DMS 273 treated with DMSO at 0.1 percent for 48 hours (cell line): ENCODE measurements around the gene ZDHHC7.

Experiments
- DNase-seq: peaks from one replicate; lab custom pipeline; 2025; lab: John Stamatoyannopoulos, UW

ZDHHC7 gene

DNA sequence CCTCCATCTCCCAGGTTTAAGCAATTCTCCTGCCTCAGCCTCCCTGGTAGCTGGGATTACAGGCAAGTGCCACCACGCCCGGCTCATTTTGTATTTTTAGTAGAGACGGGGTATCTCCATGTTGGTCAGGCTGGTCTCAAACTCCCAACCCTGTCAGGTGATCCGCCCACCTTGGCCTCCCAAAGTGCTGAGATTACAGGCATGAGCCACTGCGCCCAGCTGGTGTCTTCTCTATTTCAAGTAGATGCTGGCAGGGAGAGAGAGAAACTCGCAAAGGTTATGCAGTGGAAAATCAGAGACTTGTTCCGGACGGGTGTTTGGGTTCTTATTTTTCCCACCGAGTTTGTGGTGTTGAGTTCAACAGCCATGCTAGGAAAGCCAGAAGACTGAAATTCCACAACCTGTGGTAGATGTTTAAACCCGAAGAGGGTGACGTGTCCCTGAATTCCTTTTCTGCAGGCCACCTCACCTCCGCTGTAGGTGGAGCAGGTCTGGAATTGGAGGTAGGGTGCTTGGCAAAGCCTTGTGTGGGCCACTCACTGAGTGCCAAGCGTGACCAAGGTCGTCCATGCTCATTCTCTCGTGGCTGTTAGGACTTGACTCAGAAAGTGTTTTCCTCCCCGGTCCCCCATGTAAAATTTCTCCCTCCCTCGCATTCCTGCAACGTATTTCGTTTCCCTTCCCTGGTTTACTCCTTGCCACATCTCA lies 7.3 kb upstream of the ZDHHC7 start:
- no peak for DNase-seq

DNA sequence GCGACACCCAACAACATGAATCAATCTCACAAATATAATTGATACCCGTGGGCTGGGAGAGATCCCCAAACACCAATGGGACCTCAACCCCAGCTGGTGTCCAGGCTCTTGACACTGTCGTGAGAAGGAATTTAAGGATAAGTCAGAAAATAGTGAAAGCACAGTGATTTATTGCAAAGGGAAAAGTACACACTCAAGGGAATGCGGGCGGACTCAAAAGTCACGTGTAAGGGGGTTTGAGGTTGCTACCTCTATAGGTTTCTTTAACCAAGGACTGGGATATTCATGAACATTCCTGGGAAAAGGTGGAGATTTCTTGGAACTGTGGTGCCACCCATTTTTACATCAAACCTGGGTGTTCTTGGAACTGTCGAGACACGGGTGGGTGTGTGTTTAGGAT lies 6.3 kb upstream of the ZDHHC7 start:
- DNase-seq = no peak

DNA sequence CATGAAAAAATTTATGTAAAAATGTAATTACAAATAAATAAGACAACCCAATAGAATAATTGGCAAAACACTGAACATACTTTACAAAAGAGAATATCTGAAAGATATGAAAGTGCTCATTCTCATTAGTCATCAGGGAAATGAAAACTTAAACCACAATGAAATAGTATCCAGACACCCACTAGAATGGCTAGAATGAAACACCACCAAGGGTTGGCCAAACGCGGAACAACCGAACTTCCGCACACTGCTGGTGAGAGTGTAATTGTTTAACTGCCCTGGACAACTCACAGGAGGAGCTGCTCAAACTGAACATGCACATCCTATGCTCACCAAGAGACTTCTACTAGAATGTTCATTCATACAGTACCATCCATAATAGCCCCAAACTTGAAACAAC lies 5.8 kb upstream of the ZDHHC7 start:
- DNase-seq = no peak

DNA sequence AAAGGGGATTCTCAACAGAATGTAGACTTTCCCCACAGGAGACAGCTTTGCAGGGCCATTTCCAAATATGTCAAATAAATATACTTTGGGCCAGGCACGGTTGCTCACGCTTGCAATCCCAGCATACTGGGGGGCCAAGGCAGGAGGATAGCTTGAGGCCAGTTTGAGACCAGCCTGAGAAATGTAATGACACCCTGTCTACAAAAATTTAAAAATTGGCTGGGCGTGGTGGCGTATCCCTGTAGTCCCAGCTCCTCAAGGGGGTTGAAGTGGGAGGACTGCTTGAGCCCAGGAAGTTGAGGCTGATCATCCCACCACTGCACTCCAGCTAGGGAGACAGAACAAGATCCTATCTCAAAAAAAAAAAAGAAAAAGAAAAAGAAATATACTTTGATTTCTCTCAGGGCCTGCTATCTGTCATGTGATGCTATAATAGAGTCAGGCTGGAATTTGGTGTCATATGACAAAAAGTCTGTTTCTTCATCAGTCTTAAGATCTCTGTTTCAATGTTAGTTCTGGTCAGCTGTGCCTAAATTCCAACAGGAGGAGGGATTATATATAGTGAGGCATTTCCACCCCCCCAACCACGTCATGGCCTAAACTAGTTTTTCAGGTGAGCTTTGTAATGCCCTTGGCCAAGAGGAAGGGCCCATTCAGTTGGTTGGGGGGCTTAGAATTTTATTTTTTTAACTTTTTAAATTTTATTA lies 4.3 kb upstream of the ZDHHC7 start:
- DNase-seq = no peak

DNA sequence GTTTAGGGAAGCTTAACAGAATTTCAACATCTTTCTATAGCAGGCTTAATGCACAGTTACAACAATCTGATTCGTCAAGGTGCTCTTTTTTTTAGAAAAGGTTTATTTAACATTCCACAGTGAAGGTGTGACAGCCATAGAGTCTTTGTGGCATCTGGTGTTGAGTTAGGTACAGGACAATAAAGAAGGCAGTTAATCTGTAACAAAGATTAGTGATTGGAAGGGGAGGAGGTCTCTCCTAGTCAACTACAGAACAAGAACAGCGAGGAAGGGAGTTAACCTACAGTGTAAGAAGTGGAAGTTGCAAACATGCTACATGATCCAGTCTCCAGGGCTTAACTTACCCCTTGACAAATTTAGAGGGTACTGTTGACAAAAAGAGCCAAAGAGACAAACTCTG lies 3.0 kb upstream of the ZDHHC7 start:
- DNase-seq = no peak

DNA sequence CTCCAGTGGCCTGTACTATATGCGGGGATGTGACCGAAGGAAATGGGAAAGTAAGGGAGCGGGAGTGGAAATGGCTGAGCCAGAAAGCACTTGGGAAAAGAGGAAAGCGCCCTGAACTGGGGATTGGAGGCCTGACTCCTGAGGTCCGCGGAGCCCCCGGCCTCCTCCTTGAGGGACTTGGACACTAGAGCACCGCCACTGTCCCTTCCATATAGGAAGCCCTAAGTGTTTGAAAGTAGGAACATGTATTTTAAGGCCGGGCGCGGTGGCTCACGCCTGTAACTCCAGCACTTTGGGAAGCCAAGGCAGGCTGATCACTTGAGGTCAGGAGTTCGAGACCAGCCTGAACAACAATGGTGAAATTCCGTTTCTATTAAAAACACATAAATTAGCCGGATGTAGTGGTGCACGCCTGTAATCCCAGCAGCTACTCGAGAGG lies 530 bp upstream of the ZDHHC7 start:
- no peak for DNase-seq

DNA sequence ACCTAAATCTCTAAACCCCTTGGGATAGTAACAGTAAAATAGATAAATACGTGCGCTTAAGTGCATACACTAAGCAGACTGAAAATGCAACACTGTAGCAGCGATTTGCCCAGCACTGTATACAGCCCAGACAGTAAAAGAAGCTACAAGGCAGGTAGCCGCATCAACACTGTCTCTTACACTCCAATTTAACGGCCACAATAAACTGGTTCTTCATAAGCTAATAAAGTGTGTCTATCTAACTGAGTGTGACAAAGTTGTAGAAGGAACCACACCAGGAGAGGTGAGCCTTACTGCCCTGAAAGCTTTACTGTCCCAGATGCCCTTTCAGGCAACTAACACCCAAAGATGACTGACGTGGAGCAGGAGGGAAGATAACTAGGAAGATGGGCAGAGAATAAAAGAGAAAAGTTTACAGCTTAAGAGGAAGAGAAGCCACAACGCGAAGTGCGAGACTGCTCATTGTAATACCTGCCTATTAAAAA lies 847 bp downstream of the ZDHHC7 start:
- no peak for DNase-seq

DNA sequence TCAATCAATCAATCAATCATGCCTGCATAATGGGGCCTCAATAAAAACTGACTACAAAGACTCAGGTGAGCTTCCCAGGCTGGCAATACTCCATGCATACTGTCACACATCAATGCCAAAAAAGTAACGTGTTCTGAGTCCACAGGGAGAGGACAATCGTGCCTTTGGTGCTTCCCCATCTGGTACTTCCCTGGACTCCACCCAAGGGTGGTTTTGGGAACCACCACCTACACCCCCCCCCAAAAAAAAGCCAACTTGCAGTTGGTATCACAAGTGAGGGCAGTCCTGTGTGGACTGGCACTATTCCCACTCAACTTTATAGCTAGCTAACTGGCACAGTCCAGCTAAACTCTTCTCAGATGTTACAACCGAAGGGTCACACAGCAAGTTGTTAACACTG lies 3.1 kb downstream of the ZDHHC7 start:
- DNase-seq = no peak

DNA sequence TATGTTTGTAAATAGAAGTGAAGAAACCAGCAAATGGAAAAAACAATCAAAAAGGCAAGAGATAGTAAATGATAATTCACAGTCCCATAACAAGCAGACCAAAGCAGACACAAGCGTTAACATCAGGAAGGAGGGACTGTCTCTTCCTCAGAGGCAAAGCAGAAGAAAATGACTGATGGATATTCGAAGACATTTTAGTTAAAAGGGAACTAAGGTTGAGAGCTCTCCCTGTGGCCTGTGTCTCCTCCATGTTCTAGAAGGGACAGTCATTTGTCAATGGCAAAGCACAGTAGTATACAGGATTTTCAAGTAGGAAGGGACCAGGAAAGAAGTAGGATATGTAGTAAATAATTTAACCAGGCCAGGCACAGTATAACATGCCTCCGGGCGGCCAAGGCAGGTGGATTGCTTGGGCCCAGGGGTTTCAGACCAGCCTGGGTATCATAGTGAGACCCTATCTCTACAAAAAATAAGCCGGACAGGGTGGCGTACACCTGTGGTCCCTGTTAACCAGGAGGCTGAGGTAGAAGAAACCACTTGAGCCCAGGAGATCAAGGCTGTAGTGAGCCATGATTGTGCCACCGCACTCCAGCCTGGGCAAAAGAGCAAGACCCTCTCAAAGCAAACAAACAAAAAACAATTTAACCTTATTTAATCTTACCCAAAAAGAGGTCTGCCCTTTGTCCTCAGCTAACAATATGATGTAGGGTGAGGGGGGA lies 3.7 kb downstream of the ZDHHC7 start:
- DNase-seq = no peak

DNA sequence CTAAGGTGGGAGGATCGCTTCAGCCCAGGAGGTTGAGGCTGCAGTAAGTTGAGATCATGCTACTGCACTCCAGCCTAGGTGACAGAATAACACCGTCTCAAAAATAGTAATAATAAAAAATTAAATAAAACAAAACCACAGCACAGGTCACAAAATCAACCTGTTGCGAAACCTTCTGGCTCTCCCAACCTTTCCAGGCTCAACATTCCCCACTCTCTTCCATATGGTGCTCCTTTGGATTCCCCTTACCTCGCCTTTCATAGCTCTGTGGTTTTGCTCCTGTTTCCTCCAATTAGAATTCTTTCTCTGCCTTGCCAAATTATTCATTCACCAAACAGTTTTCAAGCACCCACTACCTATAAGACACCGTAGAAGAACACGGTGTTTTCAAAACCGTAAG lies 4.7 kb downstream of the ZDHHC7 start:
- DNase-seq = no peak

DNA sequence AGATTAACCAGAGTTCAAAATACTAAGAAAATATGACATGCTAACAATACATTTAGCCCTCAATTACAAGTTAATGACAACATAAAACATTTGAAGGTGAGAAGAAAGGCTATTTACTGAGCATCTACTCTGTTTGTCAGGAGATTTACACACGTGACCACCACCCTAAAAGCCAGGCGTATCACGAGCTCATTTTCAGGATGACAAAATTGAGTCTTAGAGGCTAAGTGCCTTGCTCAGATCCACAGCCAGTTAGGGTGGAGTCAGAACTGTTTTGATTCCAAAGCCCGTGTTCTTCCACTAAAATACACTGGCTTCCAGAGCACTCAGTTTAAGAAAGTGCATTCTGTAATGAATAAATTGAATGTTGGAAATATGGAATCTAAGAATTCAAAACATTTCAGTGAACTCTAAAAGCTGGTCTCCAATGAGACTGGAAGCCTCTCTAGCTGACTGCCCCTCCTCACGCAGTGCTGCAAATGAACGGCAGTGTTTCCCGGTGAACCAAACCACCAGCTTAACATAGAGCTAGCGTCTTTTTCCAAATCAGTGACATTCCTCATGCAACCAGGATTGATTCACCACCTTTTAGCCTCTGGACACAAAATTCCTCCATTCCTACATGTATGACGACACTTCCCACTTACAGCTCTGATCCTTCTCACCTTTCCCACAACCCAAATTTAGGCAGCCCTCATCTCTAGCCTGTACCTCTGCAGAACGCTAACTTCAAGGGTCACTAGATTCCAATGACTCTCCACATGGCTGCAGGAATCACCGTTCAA lies 5.9 kb downstream of the ZDHHC7 start:
- DNase-seq = no peak

DNA sequence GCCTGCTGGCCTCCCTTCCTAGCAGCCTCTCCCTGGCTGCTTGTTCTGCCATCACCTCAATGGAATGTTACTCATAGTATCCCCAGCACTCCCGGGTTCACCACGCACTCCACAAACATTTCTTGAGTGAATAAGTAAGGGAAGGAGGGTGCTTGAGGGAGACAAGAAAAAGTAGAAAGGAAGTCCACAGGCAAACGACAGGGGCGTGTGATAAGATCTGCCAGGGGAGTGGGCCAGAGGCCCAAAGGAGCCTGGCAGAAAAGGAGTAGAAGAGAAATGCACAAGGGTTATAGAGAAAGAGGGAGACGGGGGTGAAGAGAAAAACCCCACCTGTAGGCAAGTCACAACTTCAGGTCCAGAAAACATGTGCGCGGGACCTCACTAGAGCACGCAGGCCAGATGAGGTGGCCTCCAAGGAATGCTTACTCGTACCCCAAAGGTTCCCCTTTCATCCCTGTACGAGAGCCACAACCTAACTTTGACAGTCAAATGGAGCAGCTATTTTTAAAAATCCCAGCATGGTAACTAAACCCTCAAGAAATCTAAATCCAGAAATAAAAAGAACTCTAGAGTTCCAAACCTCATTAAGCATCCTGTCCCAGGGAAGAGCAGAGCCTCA lies 6.6 kb downstream of the ZDHHC7 start:
- no peak for DNase-seq

DNA sequence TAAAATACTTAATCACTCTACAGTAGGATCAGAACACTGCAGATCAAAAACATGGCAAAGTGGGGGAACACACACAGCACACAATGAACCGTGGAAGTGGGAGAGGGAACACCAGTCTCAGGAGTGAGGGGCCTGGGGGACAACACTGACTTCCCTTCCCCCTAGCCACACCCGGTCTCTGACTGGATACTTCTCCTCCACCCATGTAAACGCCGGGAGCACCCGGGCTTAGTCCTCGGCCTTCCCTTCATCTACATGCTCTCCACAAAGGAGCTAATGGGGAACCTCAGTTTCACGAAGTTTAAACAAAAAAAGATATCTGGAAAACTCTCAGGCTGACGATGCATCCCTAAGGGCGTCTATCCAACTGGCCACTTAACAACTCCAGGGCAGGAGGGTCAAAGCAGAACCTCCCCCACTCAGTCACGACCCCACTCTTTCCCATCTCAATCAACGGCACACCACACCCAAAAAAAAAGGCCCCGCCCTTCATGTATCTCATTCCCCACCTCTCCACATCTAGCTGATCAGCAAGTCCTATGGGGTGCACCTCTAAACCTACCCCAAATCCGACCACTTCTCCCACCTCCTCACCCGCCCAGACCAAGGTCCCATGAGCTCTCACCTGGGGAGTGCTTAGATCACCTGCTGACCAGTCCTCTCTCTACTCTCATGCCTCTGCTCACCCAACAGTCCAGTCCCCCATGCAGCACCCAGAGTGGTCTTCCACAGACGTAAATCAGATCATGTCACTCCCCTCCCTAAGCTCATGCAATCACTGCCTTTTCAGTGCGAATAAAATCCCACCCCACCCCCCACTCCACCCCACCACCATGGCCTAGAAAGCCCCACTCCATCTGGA lies 7.4 kb downstream of the ZDHHC7 start:
- no peak for DNase-seq

DNA sequence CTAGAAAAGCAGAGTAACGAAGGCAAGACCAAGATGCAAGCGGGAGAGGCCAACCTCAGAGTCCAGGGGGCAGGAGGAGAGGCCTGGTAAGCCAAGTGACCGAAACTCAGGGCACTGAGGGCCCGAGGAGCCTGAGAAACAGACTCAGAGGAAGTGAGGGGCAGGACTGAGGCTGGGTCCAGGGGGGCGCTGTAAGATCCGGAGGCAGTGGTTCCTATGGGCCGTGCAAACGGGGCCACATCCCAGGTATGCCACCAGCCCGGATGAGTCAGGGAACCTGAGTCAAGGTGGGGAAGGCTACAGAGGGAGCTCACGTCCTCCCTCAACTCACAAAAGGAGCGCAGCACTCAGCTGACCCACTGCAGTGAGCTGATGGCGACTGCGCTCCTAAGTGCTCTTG lies 8.3 kb downstream of the ZDHHC7 start:
- no peak for DNase-seq

DNA sequence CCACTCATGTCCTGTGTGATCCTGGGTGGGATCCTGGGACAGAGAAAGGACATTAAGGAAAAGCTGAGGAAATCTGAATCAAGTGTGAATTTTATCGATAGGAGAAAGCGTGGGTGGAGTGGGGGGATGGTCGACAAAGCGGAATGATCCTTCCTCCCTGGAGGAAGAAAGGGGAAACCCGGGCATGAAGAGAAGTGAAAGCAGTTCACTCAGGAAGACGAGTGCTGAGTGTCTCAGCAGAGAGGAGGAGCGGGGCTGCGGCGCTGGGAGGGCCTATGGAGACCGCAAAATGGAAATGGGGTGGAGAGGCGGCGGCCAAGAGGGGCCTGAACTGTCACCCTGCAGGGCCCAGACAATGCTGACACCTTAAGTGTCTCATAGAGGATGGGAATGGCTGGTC lies 8.7 kb downstream of the ZDHHC7 start:
- no peak for DNase-seq

DNA sequence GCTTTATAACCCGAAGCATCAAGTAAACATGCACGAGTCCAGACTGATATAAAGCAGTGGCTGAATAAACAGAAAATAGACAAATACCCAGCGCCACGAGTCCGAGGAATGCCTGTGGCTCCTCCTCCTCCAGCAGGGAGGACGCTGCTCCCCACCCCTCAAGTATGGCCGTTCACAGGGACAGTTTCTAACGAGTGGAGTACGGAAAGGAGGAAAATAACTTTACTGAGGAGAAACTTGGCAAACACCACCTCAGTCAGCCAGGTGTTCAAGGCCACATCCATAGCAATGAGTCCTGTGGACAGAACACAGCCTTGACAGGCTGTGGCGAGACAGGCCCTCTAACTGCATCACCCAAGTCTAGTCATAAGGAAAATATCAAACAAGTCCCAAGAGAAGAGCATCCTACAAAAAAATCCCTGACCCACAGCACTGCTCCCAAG lies 9.2 kb downstream of the ZDHHC7 start:
- DNase-seq = no peak

DNA sequence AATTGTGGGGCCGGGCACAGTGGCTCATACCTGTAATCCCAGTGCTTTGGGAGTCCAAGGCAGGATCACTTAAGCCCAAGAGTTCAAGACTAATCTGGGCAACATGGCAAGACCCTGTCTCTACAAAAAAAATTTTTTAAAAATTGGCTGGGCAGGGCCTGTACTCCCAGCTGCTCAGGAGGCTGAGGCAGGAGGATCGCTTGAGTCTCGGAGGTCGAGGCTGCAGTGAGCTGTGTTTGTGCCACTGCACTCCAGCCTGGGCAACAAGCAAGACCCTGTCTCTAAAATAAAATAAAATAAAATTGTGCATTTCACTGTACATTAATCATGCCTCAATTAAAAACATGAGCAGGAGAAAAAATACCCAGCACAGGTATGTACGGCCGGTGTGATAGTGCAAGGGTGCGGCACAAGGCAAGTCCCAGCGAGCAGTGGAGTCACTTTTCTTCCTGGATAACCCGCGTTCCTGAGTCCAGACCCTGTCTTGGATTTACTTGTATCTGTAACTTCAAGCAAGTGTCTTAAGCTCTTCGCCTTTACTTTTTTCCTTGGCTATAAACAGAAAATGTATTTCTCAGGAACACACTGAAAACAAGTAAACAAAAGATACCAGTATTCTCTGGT lies 11.4 kb downstream of the ZDHHC7 start:
- DNase-seq = no peak

DNA sequence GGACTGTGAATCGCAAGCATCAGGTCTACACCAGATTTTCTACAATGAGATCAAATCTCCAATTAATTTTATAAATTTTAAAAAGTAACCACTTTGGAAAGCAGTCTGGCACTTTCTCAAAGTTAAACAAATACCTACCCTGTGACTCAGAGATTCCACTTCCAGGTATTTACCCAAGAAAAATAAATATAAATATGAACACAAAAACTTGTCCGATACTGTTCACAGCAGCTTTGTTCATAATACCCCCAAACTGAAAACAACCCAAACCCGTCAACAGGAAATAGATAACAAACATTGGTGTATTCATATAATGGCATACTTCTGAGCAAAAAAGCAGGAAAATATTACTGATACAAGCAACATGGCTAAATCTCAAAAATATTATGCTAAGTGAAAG lies 12.1 kb downstream of the ZDHHC7 start:
- DNase-seq = no peak

DNA sequence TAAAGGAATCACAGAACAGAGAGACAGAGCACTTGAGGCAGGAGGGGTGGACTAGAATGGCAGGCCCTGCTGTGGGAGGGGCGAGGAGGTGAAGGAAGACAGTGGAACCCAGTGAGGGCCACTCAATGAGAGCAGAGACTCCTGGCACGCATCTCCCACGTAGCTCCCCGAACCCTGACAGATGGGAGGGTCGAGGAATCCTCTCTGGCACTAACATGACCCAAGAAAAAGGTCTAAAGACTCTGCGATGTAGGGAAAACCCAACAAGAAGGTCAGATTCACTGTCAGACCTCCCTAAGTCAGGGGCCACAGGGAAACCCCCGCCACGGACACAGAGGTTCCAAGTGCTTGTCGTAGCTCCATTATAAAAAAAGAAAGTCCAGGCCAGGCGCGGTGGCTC lies 15.0 kb downstream of the ZDHHC7 start:
- DNase-seq = no peak

DNA sequence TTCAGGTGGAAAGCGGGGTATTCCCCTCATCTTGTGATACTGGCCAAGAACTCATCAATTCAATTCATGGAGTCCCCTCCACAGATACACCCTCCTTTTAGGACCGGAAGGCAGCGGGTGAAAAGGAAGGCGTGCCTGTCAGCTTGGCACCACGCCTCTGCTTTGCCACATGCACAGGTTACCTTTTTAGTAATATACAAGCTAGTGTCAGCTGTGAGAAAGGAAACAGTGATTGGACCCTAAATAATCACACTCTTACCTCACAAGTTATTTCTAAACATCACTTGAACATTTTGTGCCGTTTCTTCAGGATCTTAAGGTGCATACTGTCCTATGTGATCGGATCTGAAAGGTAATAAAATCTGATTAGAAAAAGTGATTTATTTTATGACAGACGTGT lies 15.7 kb downstream of the ZDHHC7 start:
- no peak for DNase-seq
